NCI-H2227 (cell line): ENCODE data around the gene SYP.
"Not testable (repeated sequence)": the region's sequence is repeated elsewhere in the genome, so short reads cannot be mapped to it uniquely, and the experiment has no call there.

Source experiments
- DNase-seq: peaks from one replicate; lab custom pipeline; 2025; ENCODE audit not compliant: unreplicated experiment; lab: John Stamatoyannopoulos, UW

Gene SYP

GRCh38 chrX:49190821-49191573 lies 9.0 kb downstream of the SYP start:
- peak; percentile 99 for DNase-seq

GRCh38 chrX:49189606-49190005 lies 10.4 kb downstream of the SYP start:
- DNase-seq, result no peak

GRCh38 chrX:49188468-49189076 lies 11.4 kb downstream of the SYP start:
- DNase-seq, result no peak

GRCh38 chrX:49187526-49187925 lies 12.5 kb downstream of the SYP start:
- no peak for DNase-seq

- DNase-seq, result no peak
Measured at GRCh38 chrX:49187028-49187394, 13.0 kb downstream of the SYP start.

- no peak for DNase-seq
Measured at GRCh38 chrX:49186125-49187027, 13.6 kb downstream of the SYP start, which contains the start of gene PRICKLE3. TSS of gene PRICKLE3 (minus strand) at chrX:49186373. CDS start at chrX:49186297, 76 bp downstream.

GRCh38 chrX:49184294-49185281 lies 15.4 kb downstream of the SYP start:
- peak; percentile 80 for DNase-seq

- no peak for DNase-seq
Measured at GRCh38 chrX:49183701-49184281, 16.2 kb downstream of the SYP start.

GRCh38 chrX:49179358-49179757 lies 20.6 kb downstream of the SYP start:
- no peak for DNase-seq

GRCh38 chrX:49178537-49178936 lies 21.5 kb downstream of the SYP start:
- no peak for DNase-seq

GRCh38 chrX:49177873-49178480 lies 22.0 kb downstream of the SYP start:
- no peak for DNase-seq

GRCh38 chrX:49177338-49177833 lies 22.6 kb downstream of the SYP start:
- no peak for DNase-seq

GRCh38 chrX:49176421-49177326 lies 23.3 kb downstream of the SYP start:
- no peak for DNase-seq

GRCh38 chrX:49175435-49176274 lies 24.3 kb downstream of the SYP start:
- DNase-seq, result no peak

GRCh38 chrX:49174723-49175122 lies 25.3 kb downstream of the SYP start:
- no peak for DNase-seq

GRCh38 chrX:49173544-49173943 lies 26.4 kb downstream of the SYP start:
- not testable (repeated sequence) for DNase-seq

- peak; percentile 83 for DNase-seq
Measured at GRCh38 chrX:49172280-49172780, 27.7 kb downstream of the SYP start.
